ENCODE results near the gene GCDH. TPM values are rescaled to one million over a fixed set of nuclear protein-coding genes. Genes with fewer than 3 reads are reported as not detected.

The GCDH gene
- polyA plus RNA-seq, 4 donors: 27.4 to 38.4 (median 35.4) TPM

DNA sequence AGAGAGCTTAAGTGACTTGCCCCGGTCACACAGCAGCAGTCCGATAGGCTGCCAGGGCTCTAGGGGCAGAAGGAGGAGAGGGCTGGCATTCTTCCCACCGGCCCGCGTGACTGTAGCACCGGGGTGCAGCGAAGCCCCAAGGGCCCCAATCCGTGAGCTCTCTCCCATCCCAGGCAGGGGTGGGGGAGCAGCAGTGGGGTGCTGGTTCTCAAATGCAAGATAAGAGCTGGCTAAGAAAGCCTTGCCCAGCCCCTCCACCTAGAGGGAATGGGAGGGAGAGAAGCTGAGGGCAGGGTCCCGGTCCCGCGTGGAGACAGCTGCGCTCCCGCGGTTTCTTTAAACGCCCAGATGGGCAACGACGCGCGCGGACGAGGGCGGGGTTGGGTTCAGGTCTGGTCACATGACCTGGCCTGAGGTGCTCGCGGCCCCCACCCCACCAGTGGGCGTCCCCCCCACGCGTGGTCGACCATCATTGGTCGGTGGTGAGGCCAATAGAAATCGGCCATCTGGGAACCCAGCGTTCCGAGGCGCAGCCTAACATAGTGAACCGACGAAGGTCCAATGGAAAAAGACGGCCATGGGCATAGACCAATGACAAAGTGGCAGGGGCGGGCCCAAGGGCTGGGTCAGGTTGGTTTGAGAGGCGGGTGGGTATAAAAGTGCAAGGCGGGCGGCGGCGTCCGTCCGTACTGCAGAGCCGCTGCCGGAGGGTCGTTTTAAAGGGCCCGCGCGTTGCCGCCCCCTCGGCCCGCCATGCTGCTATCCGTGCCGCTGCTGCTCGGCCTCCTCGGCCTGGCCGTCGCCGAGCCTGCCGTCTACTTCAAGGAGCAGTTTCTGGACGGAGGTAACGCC is 47.2 kb downstream of the GCDH start, which contains the start of gene CALR:
Gene CALR, plus strand, starts transcription at position 683 of the 852 bp plus-strand sequence. Its CDS starts 71 bp downstream, at position 754.
- DNase-seq (ENCODE audit: low read depth in 4 of 4, low spot score in 2 of 4): peak; percentile 98 to 99 (median 98)

- no peak for DNase-seq (ENCODE audit: low read depth in 4 of 4, low spot score in 2 of 4)
These were observed 48.0 kb downstream of the GCDH start for GRCh38 chr19:12938779-12939601.

DNA sequence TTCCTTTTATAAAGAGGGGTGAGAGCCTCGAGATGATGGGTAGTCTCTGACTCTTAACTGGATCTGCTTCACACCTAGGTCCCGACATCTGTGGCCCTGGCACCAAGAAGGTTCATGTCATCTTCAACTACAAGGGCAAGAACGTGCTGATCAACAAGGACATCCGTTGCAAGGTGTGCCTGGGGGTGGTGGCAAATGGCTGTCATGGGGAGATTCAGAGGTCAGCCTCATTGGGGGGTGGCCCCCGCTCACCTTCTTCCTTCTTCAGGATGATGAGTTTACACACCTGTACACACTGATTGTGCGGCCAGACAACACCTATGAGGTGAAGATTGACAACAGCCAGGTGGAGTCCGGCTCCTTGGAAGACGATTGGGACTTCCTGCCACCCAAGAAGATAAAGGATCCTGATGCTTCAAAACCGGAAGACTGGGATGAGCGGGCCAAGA is 49.0 kb downstream of the GCDH start:
- no peak for DNase-seq (ENCODE audit: low read depth in 4 of 4, low spot score in 2 of 4)

DNA sequence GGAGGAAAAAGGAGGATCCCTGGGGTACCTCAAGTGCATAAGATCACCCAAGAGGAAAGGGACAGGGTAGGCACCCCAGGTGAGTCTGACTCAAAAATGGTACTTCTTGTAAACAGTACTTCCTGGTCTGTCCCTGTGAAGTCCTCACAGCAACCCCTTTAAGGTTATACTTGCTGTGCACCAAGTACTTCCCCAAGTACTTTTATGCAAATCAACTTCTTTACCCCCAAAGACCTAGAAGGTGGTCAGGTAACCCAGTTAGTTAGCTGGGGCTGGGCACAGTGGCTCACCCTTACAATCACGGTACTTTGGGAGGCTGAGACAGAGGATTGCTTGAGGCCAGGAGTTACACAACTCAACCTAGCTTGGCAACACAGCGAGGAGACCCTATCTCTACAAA is 49.9 kb downstream of the GCDH start:
- no peak for DNase-seq (ENCODE audit: low read depth in 4 of 4, low spot score in 2 of 4)

DNA sequence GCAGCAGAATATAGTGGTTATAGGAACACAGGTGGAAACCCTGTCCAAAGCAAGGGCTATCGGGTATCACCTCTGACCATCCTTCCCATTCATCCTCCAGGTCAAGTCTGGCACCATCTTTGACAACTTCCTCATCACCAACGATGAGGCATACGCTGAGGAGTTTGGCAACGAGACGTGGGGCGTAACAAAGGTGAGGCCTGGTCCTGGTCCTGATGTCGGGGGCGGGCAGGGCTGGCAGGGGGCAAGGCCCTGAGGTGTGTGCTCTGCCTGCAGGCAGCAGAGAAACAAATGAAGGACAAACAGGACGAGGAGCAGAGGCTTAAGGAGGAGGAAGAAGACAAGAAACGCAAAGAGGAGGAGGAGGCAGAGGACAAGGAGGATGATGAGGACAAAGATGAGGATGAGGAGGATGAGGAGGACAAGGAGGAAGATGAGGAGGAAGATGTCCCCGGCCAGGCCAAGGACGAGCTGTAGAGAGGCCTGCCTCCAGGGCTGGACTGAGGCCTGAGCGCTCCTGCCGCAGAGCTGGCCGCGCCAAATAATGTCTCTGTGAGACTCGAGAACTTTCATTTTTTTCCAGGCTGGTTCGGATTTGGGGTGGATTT is 52.6 kb downstream of the GCDH start:
- no peak for DNase-seq (ENCODE audit: low read depth in 4 of 4, low spot score in 2 of 4)

- no peak for DNase-seq (ENCODE audit: low read depth in 4 of 4, low spot score in 2 of 4)
These were observed 53.2 kb downstream of the GCDH start for GRCh38 chr19:12944104-12944674.

- peak in 3 of 4 donors; percentile 94 to 98 (median 97) for DNase-seq (ENCODE audit: low read depth in 4 of 4, low spot score in 2 of 4)
These were observed 54.6 kb downstream of the GCDH start, which contains the start of gene RAD23A for GRCh38 chr19:12945479-12946091. TSS of gene RAD23A (plus strand) at chr19:12945862. CDS start at chr19:12945949, 87 bp downstream.

DNA sequence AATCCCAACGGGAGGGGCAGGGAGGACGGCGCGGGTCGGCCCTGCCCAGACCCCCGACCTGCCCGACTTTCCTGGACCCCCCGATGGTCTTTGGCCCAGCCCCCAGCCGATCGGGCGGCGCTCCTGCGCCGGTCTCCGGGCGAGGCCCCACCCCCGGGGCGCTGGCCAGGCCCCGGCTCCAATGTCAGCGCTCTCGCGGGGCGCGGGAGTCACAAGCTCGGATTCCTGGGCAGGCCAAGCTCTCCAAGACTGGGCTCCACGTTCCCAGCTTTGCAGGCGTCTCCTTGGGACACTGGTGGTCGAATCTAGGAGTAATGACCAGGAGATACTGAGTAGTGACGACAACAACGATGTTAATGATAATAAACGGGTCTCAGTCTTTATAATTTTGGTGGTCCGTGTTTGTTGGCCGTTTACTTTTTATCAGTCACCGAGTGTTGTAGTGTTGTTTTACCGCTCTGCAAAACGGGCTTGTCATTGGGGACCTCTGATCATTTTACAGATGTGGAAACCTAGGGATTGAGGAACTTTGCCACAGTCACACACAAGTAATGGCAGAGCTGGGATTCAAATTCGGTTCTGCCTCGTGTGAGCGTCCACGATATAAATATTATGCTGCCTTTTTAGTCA is 55.2 kb downstream of the GCDH start:
- peak in 2 of 4 donors; percentile 56 to 57 for DNase-seq (ENCODE audit: low read depth in 4 of 4, low spot score in 2 of 4)

DNA sequence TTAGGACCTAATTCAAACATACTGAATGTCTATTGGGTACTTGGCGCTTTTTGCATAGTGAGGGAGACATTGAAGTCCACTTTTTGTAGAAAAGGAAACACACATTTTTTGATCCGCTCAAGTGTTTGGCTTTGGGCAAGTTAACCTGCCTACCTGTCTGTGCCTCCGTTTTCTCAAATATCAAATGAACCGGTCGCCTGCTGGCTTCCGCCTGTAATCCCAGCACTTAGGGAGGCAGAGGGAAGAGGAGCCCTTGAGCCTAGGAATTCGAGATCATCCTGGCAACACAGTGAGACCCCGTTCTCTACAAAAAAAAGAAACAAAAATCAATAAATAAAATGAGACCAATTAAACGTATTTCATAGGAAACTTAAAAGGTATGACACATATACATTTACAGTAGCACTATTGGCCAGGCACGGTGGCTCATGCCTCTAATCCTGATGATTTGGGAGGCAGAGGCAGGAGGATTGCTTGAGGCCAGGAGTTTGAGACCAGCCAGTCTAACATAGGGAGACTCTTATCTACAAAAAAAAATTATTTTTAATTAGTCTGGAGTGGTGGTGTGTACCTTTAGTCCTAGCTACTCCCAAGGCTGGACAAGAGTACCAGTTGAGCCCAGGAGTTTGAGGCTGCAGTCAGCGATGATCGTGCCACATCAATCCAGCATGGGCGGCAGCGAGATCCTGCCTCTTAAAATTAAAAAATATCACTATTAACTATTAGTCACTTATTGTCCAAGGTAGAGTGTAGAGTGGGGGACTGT is 56.0 kb downstream of the GCDH start:
- no peak for DNase-seq (ENCODE audit: low read depth in 4 of 4, low spot score in 2 of 4)

DNA sequence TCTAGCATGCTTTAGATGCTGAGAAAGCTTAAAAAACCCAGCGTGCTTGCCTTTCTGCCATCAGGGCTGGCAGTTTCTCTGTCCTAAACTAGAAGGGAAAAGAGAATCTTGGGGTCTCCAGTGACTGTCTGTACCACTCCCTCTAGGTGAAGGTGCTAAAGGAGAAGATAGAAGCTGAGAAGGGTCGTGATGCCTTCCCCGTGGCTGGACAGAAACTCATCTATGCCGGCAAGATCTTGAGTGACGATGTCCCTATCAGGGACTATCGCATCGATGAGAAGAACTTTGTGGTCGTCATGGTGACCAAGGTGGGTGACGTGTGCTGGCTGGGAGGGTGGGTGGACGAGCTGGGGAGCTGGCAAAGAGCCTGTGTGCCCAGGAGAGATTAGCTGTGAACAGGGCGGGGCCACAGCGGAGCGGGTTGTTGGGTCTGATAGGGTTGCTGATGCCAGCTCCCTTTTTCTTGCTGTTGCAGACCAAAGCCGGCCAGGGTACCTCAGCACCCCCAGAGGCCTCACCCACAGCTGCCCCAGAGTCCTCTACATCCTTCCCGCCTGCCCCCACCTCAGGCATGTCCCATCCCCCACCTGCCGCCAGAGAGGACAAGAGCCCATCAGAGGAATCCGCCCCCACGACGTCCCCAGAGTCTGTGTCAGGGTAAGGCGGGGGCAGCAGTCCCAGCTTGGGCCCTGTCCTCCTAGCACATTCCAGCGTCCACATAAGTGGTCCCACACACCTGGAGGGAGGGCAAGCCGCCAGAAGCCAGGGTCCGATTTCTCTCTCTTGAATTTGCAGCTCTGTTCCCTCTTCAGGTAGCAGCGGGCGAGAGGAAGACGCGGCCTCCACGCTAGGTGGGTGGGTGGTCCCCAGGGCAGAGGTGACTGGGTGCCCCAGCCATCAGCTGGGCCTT is 57.0 kb downstream of the GCDH start:
- no peak for DNase-seq (ENCODE audit: low read depth in 4 of 4, low spot score in 2 of 4)

- no peak for DNase-seq (ENCODE audit: low read depth in 4 of 4, low spot score in 2 of 4)
These were observed 57.8 kb downstream of the GCDH start for GRCh38 chr19:12948612-12949362.

Other genes starting within 250 kb of the GCDH start
- gene MAN2B1, start 224.4 kb upstream of the GCDH start, polyA plus RNA-seq (ENCODE audit: insufficient read length in 4 of 4): 10 to 100 TPM; 23.6 to 35.9 (median 33.6) TPM
- 10 to 100 TPM; 12.0 to 30.5 (median 22.5) TPM for gene WDR83, start 224.4 kb upstream of the GCDH start, polyA plus RNA-seq (ENCODE audit: insufficient read length in 4 of 4)
- gene DHPS, start 209.3 kb upstream of the GCDH start, polyA plus RNA-seq (ENCODE audit: insufficient read length in 4 of 4): 10 to 100 TPM; 72.6 to 98.7 (median 85.4) TPM
- under 1 TPM in 1 of 4 donors, not detected in 3; 0.49 TPM for gene GNG14, start 203.2 kb upstream of the GCDH start, polyA plus RNA-seq (ENCODE audit: insufficient read length in 4 of 4)
- gene FBXW9, start 194.5 kb upstream of the GCDH start, polyA plus RNA-seq (ENCODE audit: insufficient read length in 4 of 4): 10 to 100 TPM; 13.6 to 18.8 (median 16.2) TPM
- 10 to 100 TPM; 55.5 to 98.6 (median 72.3) TPM for gene TNPO2, start 167.2 kb upstream of the GCDH start, polyA plus RNA-seq (ENCODE audit: insufficient read length in 4 of 4)
- 100 to 1,000 TPM; 143 to 230 (median 189) TPM for gene TRIR, start 156.5 kb upstream of the GCDH start, polyA plus RNA-seq (ENCODE audit: insufficient read length in 4 of 4)
- gene GET3, start 153.7 kb upstream of the GCDH start, polyA plus RNA-seq (ENCODE audit: insufficient read length in 4 of 4): 100 to 1,000 TPM in 1 of 4 donors, 10 to 100 TPM in 3; 76.8 to 108 (median 91.6) TPM
- under 1 TPM in 2 of 4 donors, not detected in 2; 0.13 to 0.14 TPM for gene BEST2, start 139.4 kb upstream of the GCDH start, polyA plus RNA-seq (ENCODE audit: insufficient read length in 4 of 4)
- 10 to 100 TPM; 34.6 to 85.0 (median 63.2) TPM for gene HOOK2, start 115.6 kb upstream of the GCDH start, polyA plus RNA-seq (ENCODE audit: insufficient read length in 4 of 4)
- gene JUNB, start 99.7 kb upstream of the GCDH start, polyA plus RNA-seq (ENCODE audit: insufficient read length in 4 of 4): 10 to 100 TPM; 15.6 to 78.0 (median 30.9) TPM
- 100 to 1,000 TPM; 294 to 388 (median 320) TPM for gene PRDX2, start 89.4 kb upstream of the GCDH start, polyA plus RNA-seq (ENCODE audit: insufficient read length in 4 of 4)
- 10 to 100 TPM in 2 of 4 donors, 1 to 10 TPM in 2; 5.4 to 10.8 (median 8.0) TPM for gene THSD8, start 89.1 kb upstream of the GCDH start, polyA plus RNA-seq (ENCODE audit: insufficient read length in 4 of 4)
- 10 to 100 TPM; 29.1 to 45.7 (median 35.3) TPM for gene RNASEH2A, start 84.6 kb upstream of the GCDH start, polyA plus RNA-seq (ENCODE audit: insufficient read length in 4 of 4)
- under 1 TPM in 1 of 4 donors, not detected in 3; 0.08 TPM for gene RTBDN, start 56.6 kb upstream of the GCDH start, polyA plus RNA-seq (ENCODE audit: insufficient read length in 4 of 4)
- gene MAST1, start 52.6 kb upstream of the GCDH start, polyA plus RNA-seq (ENCODE audit: insufficient read length in 4 of 4): 1 to 10 TPM in 3 of 4 donors, under 1 TPM in 1; 0.92 to 2.0 (median 1.3) TPM
- gene DNASE2, start 9.7 kb upstream of the GCDH start, polyA plus RNA-seq (ENCODE audit: insufficient read length in 4 of 4): 10 to 100 TPM in 3 of 4 donors, 1 to 10 TPM in 1; 9.7 to 15.3 (median 12.6) TPM
- under 1 TPM; 0.22 to 0.99 (median 0.42) TPM for gene KLF1, start 4.0 kb upstream of the GCDH start, polyA plus RNA-seq (ENCODE audit: insufficient read length in 4 of 4)
- 1 to 10 TPM; 2.2 to 4.7 (median 3.3) TPM for gene SYCE2, start 28.1 kb downstream of the GCDH start, polyA plus RNA-seq (ENCODE audit: insufficient read length in 4 of 4)
- gene FARSA, start 42.6 kb downstream of the GCDH start, polyA plus RNA-seq (ENCODE audit: insufficient read length in 4 of 4): 10 to 100 TPM; 41.7 to 67.4 (median 55.2) TPM
- gene CALR, start 47.4 kb downstream of the GCDH start, polyA plus RNA-seq (ENCODE audit: insufficient read length in 4 of 4): 100 to 1,000 TPM; 819 to 974 (median 899) TPM
- 100 to 1,000 TPM in 1 of 4 donors, 10 to 100 TPM in 3; 61.9 to 102 (median 87.3) TPM for gene RAD23A, start 54.7 kb downstream of the GCDH start, polyA plus RNA-seq (ENCODE audit: insufficient read length in 4 of 4)
- gene GADD45GIP1, start 66.1 kb downstream of the GCDH start, polyA plus RNA-seq (ENCODE audit: insufficient read length in 4 of 4): 10 to 100 TPM; 29.9 to 54.1 (median 39.2) TPM
- gene DAND5, start 78.4 kb downstream of the GCDH start, polyA plus RNA-seq (ENCODE audit: insufficient read length in 4 of 4): under 1 TPM in 3 of 4 donors, not detected in 1; 0.08 to 0.28 (median 0.13) TPM
- gene NFIX, start 104.3 kb downstream of the GCDH start, polyA plus RNA-seq (ENCODE audit: insufficient read length in 4 of 4): 10 to 100 TPM; 15.3 to 27.6 (median 20.0) TPM
- 1 to 10 TPM; 4.4 to 8.1 (median 5.9) TPM for gene LYL1, start 211.7 kb downstream of the GCDH start, polyA plus RNA-seq (ENCODE audit: insufficient read length in 4 of 4)
- gene TRMT1, start 225.6 kb downstream of the GCDH start, polyA plus RNA-seq (ENCODE audit: insufficient read length in 4 of 4): 10 to 100 TPM; 28.4 to 48.0 (median 36.2) TPM
- gene NACC1, start 227.1 kb downstream of the GCDH start, polyA plus RNA-seq (ENCODE audit: insufficient read length in 4 of 4): 10 to 100 TPM; 18.0 to 41.2 (median 32.0) TPM

All from left renal cortex interstitium (tissue), 4 donors.